GM12878 (cell line): ENCODE data around the gene VSTM1. TPM values are rescaled to one million over a fixed set of nuclear protein-coding genes. Genes with fewer than 3 reads are reported as not detected.

ENCODE experiments used
- ATAC-seq: fragments of 200-7000 bp; cut with Tn5 transposase; 3 replicates; pipeline ENCODE4 v1.9.1; 2020; ENCODE audit warnings: mild to moderate bottlenecking, moderate library complexity
- BruUV-seq: library from RNA; stranded (reverse); fragments of 400-500 nt; replicated peaks from 2 replicates; lab custom pipeline; 2021; lab: Mats Ljungman, UMichigan
- CTCF ChIA-PET: fragments of 300-600 bp; sonication (Branson Sonifier 250); formaldehyde crosslinking; extraction: SDS; loops from one replicate; lab custom pipeline; 2021; ENCODE audit warnings: inconsistent platforms; lab: Yijun Ruan, JAX
- POLR2A ChIA-PET: fragments of 350-600 bp; formaldehyde crosslinking; extraction: SDS; loops from one replicate; lab custom pipeline; 2021; ENCODE audit warnings: inconsistent platforms; lab: Charles Lee
- RAD21 ChIA-PET: fragments of 300-600 bp; sonication (Branson Sonifier 250); formaldehyde crosslinking; loops from one replicate; lab custom pipeline; 2023; ENCODE audit warnings: antibody characterized with exemption; ENCODE audit not compliant: unreplicated experiment; lab: Charles Lee
- SMC1A ChIA-PET: fragments of 300-600 bp; sonication (Branson Sonifier 250); formaldehyde crosslinking; loops from one replicate; lab custom pipeline; 2023; ENCODE audit not compliant: unreplicated experiment, uncharacterized antibody; lab: Charles Lee
- DNase-seq: peaks from one replicate; pipeline ENCODE4 v3.0.0-alpha.2; 2011; ENCODE audit warnings: low read depth, low spot score
- FAIRE-seq: peaks from 3 replicates; lab custom pipeline; 2011; peaks lifted over from hg19 to GRCh38; lab: Jason Lieb, UNC
- H2AFZ ChIP-seq: 2 replicates; pipeline ENCODE4 v1.6.0; 2011; ENCODE audit warnings: low read depth, low read length, control low read depth; ENCODE audit not compliant: control insufficient read depth
- H3K27ac ChIP-seq: 2 replicates; pipeline ENCODE4 v1.5.1; 2011; ENCODE audit warnings: control low read depth; ENCODE audit not compliant: control insufficient read depth, insufficient read depth
- H3K27me3 ChIP-seq, 2 experiments: replicated peaks in 1 of 2; 2 replicates each; pipeline versions ENCODE4 v1.6.0 to v1.6.1; 2011; ENCODE audit warnings: low read length in 1 of 2; ENCODE audit not compliant: control insufficient read depth in 2 of 2, insufficient read depth in 2 of 2
- H3K36me3 ChIP-seq, 2 experiments: 2 replicates each; pipeline ENCODE4 v1.5.1; 2011; ENCODE audit warnings: low read length in 1 of 2; ENCODE audit not compliant: control insufficient read depth in 2 of 2, insufficient read depth in 2 of 2
- H3K4me1 ChIP-seq: 2 replicates; pipeline ENCODE4 v1.6.1; 2011; ENCODE audit warnings: mild to moderate bottlenecking, low read length, moderate library complexity, mixed read lengths; ENCODE audit not compliant: control insufficient read depth, insufficient read depth
- H3K4me2 ChIP-seq: 2 replicates; pipeline ENCODE4 v1.6.0; 2011; ENCODE audit warnings: control low read depth; ENCODE audit not compliant: control insufficient read depth, insufficient read depth
- H3K4me3 ChIP-seq: fragments of 200-600 bp; sonication (generic); 2 replicates; pipeline ENCODE4 v1.5.1; 2016
- H3K79me2 ChIP-seq: 2 replicates; pipeline ENCODE4 v1.6.0; 2011; ENCODE audit warnings: low read length; ENCODE audit not compliant: control insufficient read depth, insufficient read depth
- H3K9ac ChIP-seq: 2 replicates; pipeline ENCODE4 v1.8.0; 2011; ENCODE audit warnings: low read length, control low read depth, mixed read lengths; ENCODE audit not compliant: control insufficient read depth, insufficient read depth
- H3K9me3 ChIP-seq: replicated peaks from 3 replicates; pipeline ENCODE4 v1.5.1; 2011; ENCODE audit warnings: mild to moderate bottlenecking, low read length; ENCODE audit not compliant: control insufficient read depth, insufficient read depth
- H4K20me1 ChIP-seq: 2 replicates; pipeline ENCODE4 v1.6.0; 2011; ENCODE audit not compliant: control insufficient read depth, insufficient read depth
- EED ChIP-seq: sonication (generic); IDR thresholded peaks from 2 replicates; pipeline ENCODE4 v1.6.1; 2016; ENCODE audit warnings: antibody characterized with exemption, low read depth
- FOXM1 ChIP-seq: IDR thresholded peaks from 2 replicates; pipeline ENCODE4 v1.6.1; 2012; ENCODE audit warnings: low read depth, mild to moderate bottlenecking, inconsistent platforms, low read length, moderate library complexity
- HCFC1 ChIP-seq: fragments of 150-350 bp; IDR thresholded peaks from 2 replicates; pipeline ENCODE4 v1.6.1; 2014; ENCODE audit warnings: low read length
- IKZF2 ChIP-seq, 2 experiments: fragments of 450-650 bp; IDR thresholded peaks; 2 replicates each; pipeline ENCODE4 v1.6.1; 2017; ENCODE audit warnings: mild to moderate bottlenecking in 2 of 2, moderate library complexity in 2 of 2
- NFYA ChIP-seq: IDR thresholded peaks from 2 replicates; pipeline ENCODE4 v1.6.1; 2011; ENCODE audit warnings: low read depth, mild to moderate bottlenecking, low read length, improper control_type of control experiment, borderline replicate concordance
- SUZ12 ChIP-seq: fragments of 200-600 bp; sonication (generic); IDR thresholded peaks from one replicate; pipeline ENCODE4 v1.6.1; 2018; ENCODE audit warnings: antibody characterized with exemption, mild to moderate bottlenecking; ENCODE audit not compliant: unreplicated experiment
- USF1 ChIP-seq: IDR thresholded peaks from 2 replicates; pipeline ENCODE4 v1.6.1; 2011; ENCODE audit warnings: borderline replicate concordance, low read depth, mild to moderate bottlenecking, moderate library complexity, mixed read lengths, low read length; ENCODE audit not compliant: insufficient read depth; ENCODE audit errors: extremely low read length
- YY1 ChIP-seq: IDR thresholded peaks from 2 replicates; pipeline ENCODE4 v1.6.1; 2011; ENCODE audit warnings: low read depth, mild to moderate bottlenecking, low read length
- WGBS: methylation state at CpG from one replicate; pipeline ENCODE4 v1.1.6; 2016; ENCODE audit warnings: low lambda C conversion rate; ENCODE audit not compliant: insufficient replicate concordance, insufficient coverage; ENCODE audit errors: missing lambda C conversion rate; 5-methylcytosine and 5-hydroxymethylcytosine counted together
- in situ Hi-C: fragments of 300-500 bp; cut with MboI; formaldehyde crosslinking; loops from 9 replicates; pipeline ENCODE4 v1.14.3; 2018; ENCODE audit warnings: mixed read lengths
- intact Hi-C: fragments of 100-400 bp; cut with micrococcal nuclease; formaldehyde crosslinking; loops from one replicate; pipeline ENCODE4 v1.14.2; 2022; ENCODE audit not compliant: unreplicated experiment
- polyA plus RNA-seq, 11 experiments: library from polyadenylated mRNA; depleted of rRNA in 4 of 11; unstranded in 6 of 11; stranded (reverse) in 5 of 11; fragments of >200 nt; fragmentation: Nextera tagmentation in 4 of 11; fragmentation: Illumina TruSeq in 1 of 11; extraction: Ambion mirVana in 4 of 11; extraction: Trizol in 1 of 11; gene quantifications; 1 replicate in 1 of 11; 2 replicates in 10 of 11; pipeline versions ENCODE4 v1.2.1 to v1.2.3, GENCODE V29; 2011 to 2016; ENCODE audit warnings: inconsistent platforms in 2 of 11, missing spikeins in 2 of 11, low read depth in 1 of 11
- total RNA-seq, 4 experiments: library from RNA; depleted of rRNA in 3 of 4; stranded (reverse); fragments of >200 nt in 3 of 4; fragmentation: Illumina TruSeq in 1 of 4; extraction: Trizol in 1 of 4; gene quantifications; 2 replicates each; pipeline versions ENCODE4 v1.2.1 to v1.2.3, GENCODE V29; 2013 to 2021
- TF ChIP-seq, protein P1 (sequence below): fragments of 450-650 bp; IDR thresholded peaks from 2 replicates; pipeline ENCODE4 v1.6.1; 2017; ENCODE audit warnings: mild to moderate bottlenecking, moderate library complexity
- TF ChIP-seq, protein P2 (sequence below): fragments of 450-650 bp; IDR thresholded peaks from 2 replicates; pipeline ENCODE4 v1.6.1; 2016; ENCODE audit warnings: mild to moderate bottlenecking
- TF ChIP-seq, protein P3 (sequence below): fragments of 450-650 bp; IDR thresholded peaks from 2 replicates; pipeline ENCODE4 v1.6.1; 2017; ENCODE audit warnings: mild to moderate bottlenecking, moderate library complexity

Gene VSTM1
- total and polyA plus RNA-seq, 10 of the 15 experiments (the other 5 are each of a cell fraction or from before 2014, with no cell fraction given) = not detected

DNA sequence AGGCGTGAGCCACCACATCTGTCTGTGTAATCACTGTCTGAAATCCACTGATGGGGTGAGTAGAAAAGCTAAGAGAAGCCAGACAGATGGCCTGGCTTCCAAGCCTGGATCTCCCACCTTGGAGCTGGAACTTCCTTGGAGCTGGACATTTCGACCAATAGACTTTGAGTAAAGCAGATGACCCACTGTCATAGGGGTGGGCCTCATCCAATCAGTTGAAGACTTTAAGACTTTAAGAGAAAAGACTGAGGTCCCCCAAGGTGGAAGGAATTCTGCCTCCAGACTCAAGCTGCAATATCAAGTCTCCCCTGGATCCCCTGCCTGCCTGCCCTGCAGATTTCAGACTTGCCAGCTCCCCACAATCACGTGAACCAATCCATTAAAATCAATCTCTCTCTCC is 20.7 kb downstream of the VSTM1 start:
- Histone ChIP-seq H2AFZ (no peak overlapping the region), H3K27ac (no peak overlapping the region), H3K36me3 (no peaks in the 10 kb centered on the region), H3K79me2 (no peaks in the 10 kb centered on the region), H4K20me1 (no peaks in the 10 kb centered on the region), H3K4me2 (no peak overlapping the region), H3K4me3 (no peak overlapping the region), H3K4me1 (no peaks in the 10 kb centered on the region), H3K9ac (no peak overlapping the region), H3K27me3 (no peaks in the 10 kb centered on the region), H3K9me3 (no peaks in the 10 kb centered on the region; the same call in 2 of the 3 replicates)
- ATAC-seq (no peak), DNase-seq (no peak), FAIRE-seq (no peak)
- no TSS peak for BruUV-seq
- ChIA-PET SMC1A (interaction anchor here (1.2 kb wide), 1 partner anchor 674 kb away, joined by 4 read pairs; no protein-coding TSS in a partner anchor), CTCF (no interaction called here), RAD21 (no interaction called here), POLR2A (no interaction called here)
- in situ Hi-C loops = no loop called here
- intact Hi-C loops = no loop called here
- 2% methylated on average over 3 of the region's 3 CpGs for WGBS
- no peak for TF ChIP-seq USF1
- TF ChIP-seq YY1 = no peak
- TF ChIP-seq NFYA = no peak
- no peak for TF ChIP-seq SUZ12
- TF ChIP-seq IKZF2 (IDR thresholded peaks at IDR 0.05) = no peak
- TF ChIP-seq HCFC1 = no peak
- TF ChIP-seq EED = no peak
- no peak for TF ChIP-seq FOXM1
- TF ChIP-seq, protein P1, sequence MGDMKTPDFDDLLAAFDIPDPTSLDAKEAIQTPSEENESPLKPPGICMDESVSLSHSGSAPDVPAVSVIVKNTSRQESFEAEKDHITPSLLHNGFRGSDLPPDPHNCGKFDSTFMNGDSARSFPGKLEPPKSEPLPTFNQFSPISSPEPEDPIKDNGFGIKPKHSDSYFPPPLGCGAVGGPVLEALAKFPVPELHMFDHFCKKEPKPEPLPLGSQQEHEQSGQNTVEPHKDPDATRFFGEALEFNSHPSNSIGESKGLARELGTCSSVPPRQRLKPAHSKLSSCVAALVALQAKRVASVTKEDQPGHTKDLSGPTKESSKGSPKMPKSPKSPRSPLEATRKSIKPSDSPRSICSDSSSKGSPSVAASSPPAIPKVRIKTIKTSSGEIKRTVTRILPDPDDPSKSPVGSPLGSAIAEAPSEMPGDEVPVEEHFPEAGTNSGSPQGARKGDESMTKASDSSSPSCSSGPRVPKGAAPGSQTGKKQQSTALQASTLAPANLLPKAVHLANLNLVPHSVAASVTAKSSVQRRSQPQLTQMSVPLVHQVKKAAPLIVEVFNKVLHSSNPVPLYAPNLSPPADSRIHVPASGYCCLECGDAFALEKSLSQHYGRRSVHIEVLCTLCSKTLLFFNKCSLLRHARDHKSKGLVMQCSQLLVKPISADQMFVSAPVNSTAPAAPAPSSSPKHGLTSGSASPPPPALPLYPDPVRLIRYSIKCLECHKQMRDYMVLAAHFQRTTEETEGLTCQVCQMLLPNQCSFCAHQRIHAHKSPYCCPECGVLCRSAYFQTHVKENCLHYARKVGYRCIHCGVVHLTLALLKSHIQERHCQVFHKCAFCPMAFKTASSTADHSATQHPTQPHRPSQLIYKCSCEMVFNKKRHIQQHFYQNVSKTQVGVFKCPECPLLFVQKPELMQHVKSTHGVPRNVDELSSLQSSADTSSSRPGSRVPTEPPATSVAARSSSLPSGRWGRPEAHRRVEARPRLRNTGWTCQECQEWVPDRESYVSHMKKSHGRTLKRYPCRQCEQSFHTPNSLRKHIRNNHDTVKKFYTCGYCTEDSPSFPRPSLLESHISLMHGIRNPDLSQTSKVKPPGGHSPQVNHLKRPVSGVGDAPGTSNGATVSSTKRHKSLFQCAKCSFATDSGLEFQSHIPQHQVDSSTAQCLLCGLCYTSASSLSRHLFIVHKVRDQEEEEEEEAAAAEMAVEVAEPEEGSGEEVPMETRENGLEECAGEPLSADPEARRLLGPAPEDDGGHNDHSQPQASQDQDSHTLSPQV = no peak
- TF ChIP-seq, protein P2, sequence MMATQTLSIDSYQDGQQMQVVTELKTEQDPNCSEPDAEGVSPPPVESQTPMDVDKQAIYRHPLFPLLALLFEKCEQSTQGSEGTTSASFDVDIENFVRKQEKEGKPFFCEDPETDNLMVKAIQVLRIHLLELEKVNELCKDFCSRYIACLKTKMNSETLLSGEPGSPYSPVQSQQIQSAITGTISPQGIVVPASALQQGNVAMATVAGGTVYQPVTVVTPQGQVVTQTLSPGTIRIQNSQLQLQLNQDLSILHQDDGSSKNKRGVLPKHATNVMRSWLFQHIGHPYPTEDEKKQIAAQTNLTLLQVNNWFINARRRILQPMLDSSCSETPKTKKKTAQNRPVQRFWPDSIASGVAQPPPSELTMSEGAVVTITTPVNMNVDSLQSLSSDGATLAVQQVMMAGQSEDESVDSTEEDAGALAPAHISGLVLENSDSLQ = no peak
- TF ChIP-seq, protein P3, sequence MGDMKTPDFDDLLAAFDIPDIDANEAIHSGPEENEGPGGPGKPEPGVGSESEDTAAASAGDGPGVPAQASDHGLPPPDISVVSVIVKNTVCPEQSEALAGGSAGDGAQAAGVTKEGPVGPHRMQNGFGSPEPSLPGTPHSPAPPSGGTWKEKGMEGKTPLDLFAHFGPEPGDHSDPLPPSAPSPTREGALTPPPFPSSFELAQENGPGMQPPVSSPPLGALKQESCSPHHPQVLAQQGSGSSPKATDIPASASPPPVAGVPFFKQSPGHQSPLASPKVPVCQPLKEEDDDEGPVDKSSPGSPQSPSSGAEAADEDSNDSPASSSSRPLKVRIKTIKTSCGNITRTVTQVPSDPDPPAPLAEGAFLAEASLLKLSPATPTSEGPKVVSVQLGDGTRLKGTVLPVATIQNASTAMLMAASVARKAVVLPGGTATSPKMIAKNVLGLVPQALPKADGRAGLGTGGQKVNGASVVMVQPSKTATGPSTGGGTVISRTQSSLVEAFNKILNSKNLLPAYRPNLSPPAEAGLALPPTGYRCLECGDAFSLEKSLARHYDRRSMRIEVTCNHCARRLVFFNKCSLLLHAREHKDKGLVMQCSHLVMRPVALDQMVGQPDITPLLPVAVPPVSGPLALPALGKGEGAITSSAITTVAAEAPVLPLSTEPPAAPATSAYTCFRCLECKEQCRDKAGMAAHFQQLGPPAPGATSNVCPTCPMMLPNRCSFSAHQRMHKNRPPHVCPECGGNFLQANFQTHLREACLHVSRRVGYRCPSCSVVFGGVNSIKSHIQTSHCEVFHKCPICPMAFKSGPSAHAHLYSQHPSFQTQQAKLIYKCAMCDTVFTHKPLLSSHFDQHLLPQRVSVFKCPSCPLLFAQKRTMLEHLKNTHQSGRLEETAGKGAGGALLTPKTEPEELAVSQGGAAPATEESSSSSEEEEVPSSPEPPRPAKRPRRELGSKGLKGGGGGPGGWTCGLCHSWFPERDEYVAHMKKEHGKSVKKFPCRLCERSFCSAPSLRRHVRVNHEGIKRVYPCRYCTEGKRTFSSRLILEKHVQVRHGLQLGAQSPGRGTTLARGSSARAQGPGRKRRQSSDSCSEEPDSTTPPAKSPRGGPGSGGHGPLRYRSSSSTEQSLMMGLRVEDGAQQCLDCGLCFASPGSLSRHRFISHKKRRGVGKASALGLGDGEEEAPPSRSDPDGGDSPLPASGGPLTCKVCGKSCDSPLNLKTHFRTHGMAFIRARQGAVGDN = no peak
